HG03097 (cell line): Measurements from ENCODE around the gene PSMB9.
A peak's percentile ranks its signal among the peaks of the same experiment; 100 is the strongest.
"Not testable (repeated sequence)": the region's sequence is repeated elsewhere in the genome, so short reads cannot be mapped to it uniquely, and the experiment has no call there.

Source experiments
- ATAC-seq: cut with Tn5 transposase; IDR thresholded peaks from one replicate; pipeline ENCODE4 v1.9.1; 2021; ENCODE audit not compliant: unreplicated experiment, low FRiP score

Gene PSMB9

GRCh38 chr6:32853541-32854375 lies at the start of gene PSMB9, which contains the start of gene TAP1:
PSMB9 (plus strand) TSS chr6:32854192; CDS start chr6:32854230, 38 bp downstream.
TAP1 (minus strand) TSS chr6:32853704; CDS start chr6:32853636, 68 bp downstream.
- peak; percentile 76 for ATAC-seq

DNA sequence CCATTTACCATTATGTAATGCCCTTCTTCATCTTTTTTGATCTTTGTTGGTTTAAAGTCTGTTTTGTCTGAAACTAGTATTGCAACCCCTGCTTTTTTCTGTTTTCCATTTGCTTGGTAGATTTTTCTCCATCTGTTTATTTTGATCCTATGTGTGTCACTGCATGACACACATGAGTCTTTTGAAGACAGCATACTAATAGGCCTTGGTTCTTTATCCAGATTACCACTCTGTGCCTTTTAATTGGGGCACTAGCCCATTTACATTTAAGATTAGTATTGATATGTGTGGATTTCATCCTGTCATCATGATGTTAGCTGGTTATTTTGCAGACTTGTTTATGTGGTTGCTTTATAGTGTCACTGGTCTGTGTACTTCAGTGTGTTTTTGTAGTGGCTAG lies 48.6 kb upstream of the PSMB9 start:
- ATAC-seq = not testable (repeated sequence)

DNA sequence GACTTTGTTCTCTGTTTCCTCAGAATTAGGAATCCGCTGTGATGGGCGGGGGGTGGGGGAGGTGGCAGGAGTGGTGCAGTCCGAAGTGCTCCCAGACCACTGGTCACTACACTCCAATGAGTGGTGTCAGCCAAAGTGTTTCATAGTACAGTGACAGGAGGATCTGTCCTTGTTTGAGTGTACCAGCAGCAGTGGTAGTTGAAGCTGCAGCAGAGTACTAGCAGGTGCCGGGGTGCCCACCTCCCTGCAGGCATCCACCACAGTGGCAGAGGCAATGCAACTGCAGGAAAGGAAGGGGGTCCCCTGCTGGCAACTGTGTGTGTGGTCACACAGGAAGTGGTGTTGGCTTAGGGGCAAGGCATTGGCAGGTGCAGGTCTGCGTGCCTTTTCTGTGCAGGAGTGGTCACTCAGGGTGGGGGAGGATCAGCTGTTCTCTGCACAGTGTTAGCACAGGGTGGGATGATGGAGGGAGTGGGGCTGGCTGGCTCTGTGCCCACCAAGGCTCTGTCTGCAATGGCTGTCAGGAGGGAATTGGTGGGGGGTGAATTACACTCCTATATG lies 46.9 kb upstream of the PSMB9 start:
- no peak for ATAC-seq

GRCh38 chr6:32809171-32809570 lies 44.8 kb upstream of the PSMB9 start:
- no peak for ATAC-seq

- ATAC-seq = no peak
These were observed 39.8 kb upstream of the PSMB9 start for GRCh38 chr6:32814145-32814544.

GRCh38 chr6:32815115-32815514 lies 38.9 kb upstream of the PSMB9 start:
- ATAC-seq = no peak

DNA sequence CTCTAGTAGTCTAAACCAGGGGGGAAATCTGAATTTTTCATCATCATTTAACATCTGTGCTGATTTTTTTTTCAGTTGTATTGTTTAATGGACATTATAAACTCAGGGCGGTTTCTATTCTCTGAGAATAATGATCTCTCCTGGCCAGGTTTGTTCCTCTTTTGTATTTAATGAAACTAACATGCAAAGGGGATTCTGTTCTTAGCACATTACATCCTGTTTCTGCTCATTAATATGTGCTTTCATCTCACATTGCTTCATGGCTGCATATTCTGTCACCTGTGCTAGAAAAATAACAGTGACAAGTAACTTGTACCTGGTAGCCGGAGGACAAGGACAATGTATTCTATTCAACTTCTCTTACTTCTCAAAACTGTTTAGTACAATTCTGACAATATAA lies 38.0 kb upstream of the PSMB9 start:
- peak; percentile 48 for ATAC-seq

DNA sequence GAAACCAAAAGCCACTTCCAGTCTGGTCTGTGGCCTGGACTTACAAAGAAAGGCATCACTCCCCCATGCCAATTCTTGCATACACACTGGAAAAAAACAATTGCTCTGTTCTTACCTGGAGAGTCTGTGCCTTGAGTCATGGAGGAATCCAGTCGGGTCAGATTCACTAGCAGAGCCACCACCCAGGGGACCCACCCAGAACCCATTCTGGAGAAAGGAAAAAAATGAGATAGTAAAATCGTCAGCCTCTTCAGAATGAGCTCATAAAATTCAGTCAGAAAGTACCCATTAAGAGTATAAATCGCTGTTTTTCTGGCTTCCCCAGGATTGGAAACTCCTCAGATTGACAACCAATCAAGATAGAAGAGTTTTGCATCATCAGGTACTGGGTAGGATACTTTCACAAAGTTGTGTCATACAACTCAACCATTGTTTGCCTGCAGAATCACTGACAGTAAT lies 37.2 kb upstream of the PSMB9 start, which contains the start of gene HLA-DOB:
Gene HLA-DOB, minus strand, starts transcription at position 257 of the 459 bp plus-strand sequence. Its CDS starts 51 bp downstream, at position 206.
- ATAC-seq = peak; percentile 23

DNA sequence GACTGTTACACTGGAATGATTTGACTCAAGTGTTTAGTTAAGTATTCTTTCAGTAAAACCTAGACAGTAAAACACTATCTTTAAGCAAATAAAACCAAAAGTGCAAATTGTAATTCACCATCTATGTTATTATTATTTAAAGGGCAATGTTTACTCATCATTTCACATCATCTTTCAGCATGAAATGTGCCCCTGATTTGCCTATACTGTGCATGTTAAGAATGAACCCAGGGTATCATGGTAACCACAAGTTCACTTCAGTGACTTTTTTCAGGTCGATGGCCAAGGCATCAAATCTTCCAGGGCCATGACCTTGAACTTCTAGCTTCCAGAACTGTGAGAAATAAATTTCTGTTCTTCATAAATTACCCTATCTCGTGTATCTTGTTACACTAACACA lies 35.1 kb upstream of the PSMB9 start:
- no peak for ATAC-seq

- ATAC-seq = no peak
These were observed 34.3 kb upstream of the PSMB9 start for GRCh38 chr6:32819729-32820128.

DNA sequence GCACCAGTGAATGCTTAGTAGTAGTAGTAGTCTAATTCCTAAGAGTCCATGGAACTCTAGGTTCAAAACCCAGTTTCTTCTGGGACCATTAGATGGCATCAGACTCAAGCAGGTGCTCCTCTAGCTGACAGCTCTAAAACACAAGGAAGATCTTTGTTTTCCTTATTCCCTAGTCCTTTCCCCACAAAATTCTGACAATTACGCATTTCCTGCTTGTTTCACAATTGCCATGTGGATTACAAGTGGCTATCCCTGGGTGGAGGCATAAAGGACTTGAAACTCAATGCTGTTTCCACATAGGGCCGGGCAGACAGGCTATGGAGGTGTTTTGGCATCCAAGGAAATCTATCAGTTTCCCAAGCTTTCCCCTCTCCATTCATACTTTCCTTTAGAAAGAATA lies 28.0 kb upstream of the PSMB9 start:
- no peak for ATAC-seq

- no peak for ATAC-seq
These were observed 27.0 kb upstream of the PSMB9 start for GRCh38 chr6:32827025-32827424.

GRCh38 chr6:32829495-32829894 lies 24.5 kb upstream of the PSMB9 start:
- no peak for ATAC-seq

DNA sequence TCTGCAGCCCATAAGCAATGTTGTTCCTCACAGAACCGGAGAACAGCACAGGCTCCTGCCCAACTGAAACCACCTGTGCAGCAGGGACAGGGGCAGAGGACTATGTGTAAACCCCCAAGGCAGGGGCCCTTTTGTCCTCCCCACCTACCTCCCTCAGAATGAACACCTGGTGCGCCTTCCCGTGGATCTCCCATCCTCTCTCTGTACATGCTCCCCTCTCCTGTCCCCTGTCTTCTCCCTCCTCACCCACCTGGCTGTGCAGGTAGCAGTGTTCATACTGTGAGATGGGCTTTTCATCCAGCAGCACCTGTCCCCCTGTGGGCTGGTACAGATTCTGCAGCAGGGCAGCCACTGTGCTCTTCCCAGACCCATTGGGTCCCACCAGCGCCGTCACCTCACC lies 24.0 kb upstream of the PSMB9 start:
- ATAC-seq = no peak

- ATAC-seq = no peak
These were observed 23.1 kb upstream of the PSMB9 start for GRCh38 chr6:32830936-32831335.

GRCh38 chr6:32832535-32832934 lies 21.5 kb upstream of the PSMB9 start:
- no peak for ATAC-seq

- ATAC-seq = no peak
These were observed 20.3 kb upstream of the PSMB9 start for GRCh38 chr6:32833664-32834063.

- ATAC-seq = no peak
These were observed 18.7 kb upstream of the PSMB9 start for GRCh38 chr6:32835167-32835893.

DNA sequence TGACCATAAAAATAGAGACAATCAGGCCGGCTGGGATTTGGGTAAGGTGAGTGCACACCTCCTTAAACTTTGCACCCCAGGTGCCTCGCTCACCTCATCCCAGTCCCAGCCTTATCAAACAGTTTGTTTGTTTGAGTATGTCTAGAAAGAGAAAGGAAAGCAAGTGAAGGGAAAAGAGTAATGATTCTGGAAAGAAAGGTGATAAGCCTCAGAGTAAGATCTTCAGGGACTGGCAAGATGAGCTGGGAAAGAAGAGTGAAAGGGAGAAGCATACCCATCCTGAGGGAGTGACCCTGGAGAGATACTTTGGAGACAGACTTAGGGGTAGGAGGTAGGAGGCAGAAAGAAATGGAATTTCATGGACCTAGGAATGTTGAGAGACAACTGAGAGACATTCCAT lies 17.1 kb upstream of the PSMB9 start:
- ATAC-seq = no peak

DNA sequence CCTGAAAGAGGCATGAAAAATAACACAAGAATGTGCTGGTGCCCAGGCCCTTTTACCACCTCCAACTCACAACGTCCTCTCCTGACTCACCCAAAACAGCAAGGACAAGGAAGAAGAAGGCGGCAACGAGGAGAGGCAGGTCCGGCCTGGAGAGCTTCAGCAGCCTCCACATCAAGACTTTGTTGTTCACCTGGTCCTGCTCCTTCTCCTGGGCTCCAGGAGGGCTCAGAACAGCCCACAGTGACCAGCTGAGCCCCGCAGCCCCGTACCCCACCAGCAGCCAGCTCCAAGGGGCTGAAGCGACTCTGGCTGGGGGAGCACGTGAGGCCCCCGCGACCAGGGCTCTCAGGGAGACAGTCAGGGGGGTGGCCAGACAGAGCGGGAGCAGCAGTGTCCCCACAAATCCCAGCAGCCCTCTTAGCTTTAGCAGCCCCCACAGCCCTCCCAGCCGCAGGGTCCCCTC lies 16.3 kb upstream of the PSMB9 start:
- ATAC-seq = no peak
